Spleen (tissue), 11 donors: ENCODE measurements around the gene CEP41. TPM values are rescaled to one million over a fixed set of nuclear protein-coding genes. Genes with fewer than 3 reads are reported as not detected.

Source experiments
- DNase-seq: peaks from one replicate; pipeline ENCODE4 v3.0.0-alpha.2; 2020
- H3K27ac ChIP-seq, 8 donors: fragments of 200-600 bp; sonication (generic) in 7 of 8; 1 replicate in 4 of 8; 2 replicates in 4 of 8; pipeline versions ENCODE4 v1.5.0 to v1.8.0; 2016 to 2021; ENCODE audit warnings: inconsistent platforms in 4 of 8, mild to moderate bottlenecking in 4 of 8, moderate library complexity in 1 of 8
- H3K27me3 ChIP-seq, 7 donors: fragments of 200-600 bp; sonication (generic) in 6 of 7; replicated peaks in 1 of 7; 1 replicate in 4 of 7; 2 replicates in 3 of 7; pipeline versions ENCODE4 v1.5.0 to v1.8.0; 2016 to 2021; ENCODE audit warnings: inconsistent platforms in 3 of 7, mild to moderate bottlenecking in 1 of 7
- H3K36me3 ChIP-seq, 6 donors: fragments of 200-600 bp; sonication (generic) in 5 of 6; 1 replicate in 4 of 6; 2 replicates in 2 of 6; pipeline versions ENCODE4 v1.5.0 to v1.8.0; 2016 to 2021; ENCODE audit warnings: inconsistent platforms in 2 of 6
- H3K4me1 ChIP-seq, 6 donors: fragments of 200-600 bp; sonication (generic) in 5 of 6; 1 replicate in 3 of 6; 2 replicates in 3 of 6; pipeline versions ENCODE4 v1.5.0 to v1.8.0; 2016 to 2021; ENCODE audit warnings: inconsistent platforms in 3 of 6
- H3K4me3 ChIP-seq, 8 donors: fragments of 200-600 bp; sonication (generic) in 7 of 8; 1 replicate in 4 of 8; 2 replicates in 4 of 8; pipeline versions ENCODE4 v1.5.0 to v1.8.0; 2016 to 2021; ENCODE audit warnings: inconsistent platforms in 4 of 8, mild to moderate bottlenecking in 4 of 8, moderate library complexity in 2 of 8
- H3K9me3 ChIP-seq, 8 donors: fragments of 200-600 bp; sonication (generic) in 7 of 8; 1 replicate in 4 of 8; 2 replicates in 4 of 8; pipeline versions ENCODE4 v1.5.0 to v1.8.0; 2016 to 2021; ENCODE audit warnings: inconsistent platforms in 4 of 8
- CTCF ChIP-seq, 11 experiments: fragments of 200-600 bp in 7 of 11; fragments of 450-650 bp in 4 of 11; sonication (generic) in 4 of 11; IDR thresholded peaks in 8 of 11; conservative IDR thresholded peaks in 3 of 11; 1 replicate in 7 of 11; 2 replicates in 4 of 11; pipeline versions ENCODE4 v1.4.0 to v1.8.0; 2016 to 2021; ENCODE audit warnings: antibody characterized with exemption in 11 of 11, inconsistent platforms in 4 of 11, mild to moderate bottlenecking in 1 of 11
- POLR2A ChIP-seq, 3 donors: fragments of 450-650 bp; IDR thresholded peaks; one replicate each; pipeline ENCODE4 v1.5.1; 2017; ENCODE audit warnings: antibody characterized with exemption in 3 of 3, mild to moderate bottlenecking in 1 of 3
- POLR2AphosphoS5 ChIP-seq, 3 donors: sonication (generic); formaldehyde crosslinking; IDR thresholded peaks; one replicate each; pipeline ENCODE4 v1.5.1; 2017; ENCODE audit warnings: antibody characterized with exemption in 3 of 3
- WGBS, 5 donors: extraction: QIAGEN DNeasy Blood & Tissue Kit in 3 of 5; methylation state at CpG; one replicate each; pipeline versions ENCODE4 v1.1.5 to v1.1.7; 2013 to 2018; 5-methylcytosine and 5-hydroxymethylcytosine counted together
- intact Hi-C: fragments of 100-400 bp; cut with DNase I; formaldehyde crosslinking; loops from one replicate; pipeline ENCODE4 v1.15.0; 2023; ENCODE audit warnings: low total_unique reads
- polyA plus RNA-seq, 3 donors: library from polyadenylated mRNA; stranded (reverse); fragments of 200-250 nt; gene quantifications; one replicate each; pipeline ENCODE4 v1.2.1, GENCODE V29; 2013
- small RNA-seq, 4 donors: library from RNA; depleted of rRNA; stranded (forward); fragments of <200 nt; gene quantifications; one replicate each; pipeline ENCODE3, GENCODE V24; 2016
- total RNA-seq, 7 donors: library from RNA; depleted of rRNA in 3 of 7; stranded (reverse); fragments of >200 nt in 3 of 7; fragmentation: NEBNext Ultra II Directional in 4 of 7; extraction: Animal tissue kit (Norgen Biotek cat#: 25700) in 4 of 7; gene quantifications; one replicate each; pipeline versions ENCODE4 v1.1.0 to v1.2.1, GENCODE V29; 2016 to 2021
- donor health status: healthy with polysubstance abuse.
- donor health status: DM: no; HTN: no; CAD: no; lungs with moderate emphysema.
- donor health status: DM: no; HTN: no; CAD: no.
- donor health status: Bipolar disorder and iron deficiency.
- donor health status: healthy.
- donor health status: DM: no; HTN: no; CAD: no.
- donor health status: DM: yes; HTN: yes; CAD: no.

CEP41 gene
- total and polyA plus RNA-seq, 10 donors, result 2.3 to 19.3 (median 12.5) TPM

- Histone ChIP-seq H3K4me3 (no peak overlapping the region), H3K36me3 (no peaks in the 10 kb centered on the region), H3K27me3 (no peaks in the 10 kb centered on the region), H3K9me3 (peaks cover 0 to 5% (median 0%) of the 10 kb centered on the region in 8 donors), H3K4me1 (peaks cover 0 to 10% (median 8%) of the 10 kb centered on the region in 6 donors), H3K27ac (no peak overlapping the region)
- intact Hi-C loops, result no loop called here
- WGBS, 5 donors, result 70 to 96% (median 93%) methylated on average over 4 to 5 of the region's 5 CpGs
- TF ChIP-seq POLR2AphosphoS5 (IDR thresholded peaks at IDR 0.05) (no peak), POLR2A (IDR thresholded peaks at IDR 0.05) (no peak), CTCF (IDR thresholded peaks at IDR 0.05 in 8 of 11, conservative IDR thresholded peaks at IDR 0.05 in 3 of 11) (no peak)
- no peak for DNase-seq
These were observed 95.1 kb downstream of the CEP41 start for GRCh38 chr7:130345725-130346124.

DNA sequence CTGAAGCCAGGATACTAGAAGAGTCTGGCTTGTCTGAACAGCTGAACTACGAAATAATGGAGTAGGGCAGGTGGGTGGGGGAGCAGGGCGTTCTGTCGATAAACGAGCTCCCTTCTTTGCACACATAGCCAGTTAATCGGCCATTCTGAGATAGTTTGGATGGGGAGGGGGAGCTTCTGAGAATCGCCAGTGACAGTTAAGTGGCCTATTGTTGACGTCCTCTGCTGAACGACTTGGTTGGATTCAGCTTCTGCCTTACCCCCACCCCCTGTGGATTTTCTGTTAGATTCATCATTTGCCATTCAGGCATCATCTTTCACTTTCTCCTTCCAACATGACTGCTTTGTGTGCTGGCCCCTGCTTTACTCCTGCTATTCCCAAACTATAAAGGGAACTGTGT, 95.7 kb downstream of the CEP41 start:
- DNase-seq, result no peak
- Histone ChIP-seq H3K4me1 (peaks cover 0 to 4% (median 2%) of the 10 kb centered on the region in 6 donors), H3K27me3 (no peaks in the 10 kb centered on the region), H3K9me3 (peaks cover 0 to 5% (median 0%) of the 10 kb centered on the region in 8 donors), H3K4me3 (no peak overlapping the region), H3K27ac (no peak overlapping the region), H3K36me3 (no peaks in the 10 kb centered on the region)
- TF ChIP-seq CTCF (IDR thresholded peaks at IDR 0.05 in 8 of 11, conservative IDR thresholded peaks at IDR 0.05 in 3 of 11) (no peak), POLR2A (IDR thresholded peaks at IDR 0.05) (no peak), POLR2AphosphoS5 (IDR thresholded peaks at IDR 0.05) (no peak)
- WGBS, 5 donors, result 65 to 87% (median 81%) methylated on average over 8 of the region's 8 CpGs
- intact Hi-C loops, result no loop called here

GRCh38 chr7:130344271-130344866, 96.4 kb downstream of the CEP41 start, which contains the start of gene CPA5:
Gene CPA5, plus strand, starts transcription at chr7:130344816. Its CDS starts 1,670 bp downstream, at chr7:130346486.
- Histone ChIP-seq H3K4me3 (no peak within 1 kb of the TSS), H3K27ac (no peak within 1 kb of the TSS), H3K36me3 (no peaks in the 10 kb centered on the region), H3K4me1 (no peaks in the 10 kb centered on the region), H3K9me3 (peaks cover 0 to 5% (median 0%) of the 10 kb centered on the region in 8 donors), H3K27me3 (no peaks in the 10 kb centered on the region)
- DNase-seq, result no peak
- intact Hi-C loops, result no loop called here
- no peak for TF ChIP-seq POLR2AphosphoS5 (IDR thresholded peaks at IDR 0.05)
- no peak for TF ChIP-seq CTCF (IDR thresholded peaks at IDR 0.05 in 8 of 11, conservative IDR thresholded peaks at IDR 0.05 in 3 of 11)
- WGBS, 5 donors, result 90 to 98% (median 92%) methylated on average over 5 of the region's 5 CpGs

Small RNA genes within 50 kb of the gene (small RNA-seq; reads per million reads assigned to genes)
- gene RF02148 (0 reads per million in 4 donors), gene RF02149 (0 reads per million in 4 donors), gene RF02150 (0 reads per million in 4 donors)

Other genes with a start within 250 kb of the CEP41 start
- gene TMEM209, start 235.6 kb downstream of the CEP41 start, total RNA-seq, result 10 to 100 TPM; 15.5 to 25.4 (median 19.1) TPM
- 1 to 10 TPM; 5.9 to 9.0 (median 8.1) TPM for gene TMEM209, start 235.6 kb downstream of the CEP41 start, polyA plus RNA-seq
- gene SSMEM1, start 233.2 kb downstream of the CEP41 start, total RNA-seq, result not detected
- not detected for gene SSMEM1, start 233.2 kb downstream of the CEP41 start, polyA plus RNA-seq
- 1 to 10 TPM in 1 of 7 donors, under 1 TPM in 1, not detected in 5; 0.84 to 1.5 TPM for gene CPA2, start 174.2 kb downstream of the CEP41 start, total RNA-seq
- under 1 TPM; 0.13 to 0.28 (median 0.21) TPM for gene CPA2, start 174.2 kb downstream of the CEP41 start, polyA plus RNA-seq
- gene CPA4, start 147.9 kb downstream of the CEP41 start, total RNA-seq, result 1 to 10 TPM in 3 of 7 donors, under 1 TPM in 4; 0.40 to 3.3 (median 0.93) TPM
- under 1 TPM; 0.15 to 0.64 (median 0.20) TPM for gene CPA4, start 147.9 kb downstream of the CEP41 start, polyA plus RNA-seq
- under 1 TPM in 1 of 7 donors, not detected in 6; 0.44 TPM for gene CPA5, start 96.2 kb downstream of the CEP41 start, total RNA-seq
- gene CPA5, start 96.2 kb downstream of the CEP41 start, polyA plus RNA-seq, result 1 to 10 TPM in 1 of 3 donors, under 1 TPM in 2; 0.26 to 3.6 (median 0.46) TPM
- 1 to 10 TPM; 1.2 to 8.1 (median 4.0) TPM for gene CPA1, start 60.5 kb downstream of the CEP41 start, total RNA-seq
- gene CPA1, start 60.5 kb downstream of the CEP41 start, polyA plus RNA-seq, result 1 to 10 TPM in 2 of 3 donors, under 1 TPM in 1; 0.79 to 1.4 (median 1.3) TPM
- gene MEST, start 51.1 kb upstream of the CEP41 start, total RNA-seq, result 100 to 1,000 TPM in 5 of 7 donors, 10 to 100 TPM in 2; 45.1 to 198 (median 151) TPM
- gene MEST, start 51.1 kb upstream of the CEP41 start, polyA plus RNA-seq, result 10 to 100 TPM; 11.2 to 24.6 (median 11.2) TPM
- 10 to 100 TPM; 13.1 to 25.1 (median 19.4) TPM for gene COPG2, start 227.7 kb upstream of the CEP41 start, total RNA-seq
- gene COPG2, start 227.7 kb upstream of the CEP41 start, polyA plus RNA-seq, result 1 to 10 TPM; 5.8 to 7.8 (median 7.0) TPM
- gene TSGA13, start 245.5 kb upstream of the CEP41 start, total RNA-seq, result not detected
- not detected for gene TSGA13, start 245.5 kb upstream of the CEP41 start, polyA plus RNA-seq